ENCODE measurements around the gene EYS. TPM values are rescaled to one million over a fixed set of nuclear protein-coding genes. Genes with fewer than 3 reads are reported as not detected.

The EYS gene
- total and polyA plus RNA-seq, 2 experiments from 2014 or later: under 0.01 to 0.15 TPM

GRCh38 chr6:64729522-64729921 lies 977.5 kb downstream of the EYS start:
- no peaks in the 10 kb centered on the region for H3K9me3 ChIP-seq (ENCODE audit: low read depth)
- DNase-seq (ENCODE audit: low read depth in 1 of 2, low spot score in 1 of 2): no peak
- no peak overlapping the region for H3K4me3 ChIP-seq
- H3K27me3 ChIP-seq: no peaks in the 10 kb centered on the region
- no peaks in the 10 kb centered on the region for H3K36me3 ChIP-seq
- TF ChIP-seq CTCF (IDR thresholded peaks at IDR 0.05; ENCODE audit: low read depth, low read length): no peak
- H3K27ac ChIP-seq: no peak overlapping the region
- H3K4me1 ChIP-seq (ENCODE audit: low read depth): no peaks in the 10 kb centered on the region

- Histone ChIP-seq H3K27ac (no peak overlapping the region), H3K9me3 (ENCODE audit: low read depth) (no peaks in the 10 kb centered on the region), H3K4me1 (ENCODE audit: low read depth) (no peaks in the 10 kb centered on the region), H3K4me3 (no peak overlapping the region), H3K36me3 (no peaks in the 10 kb centered on the region), H3K27me3 (no peaks in the 10 kb centered on the region)
- no peak for DNase-seq (ENCODE audit: low read depth in 1 of 2, low spot score in 1 of 2)
- TF ChIP-seq CTCF (IDR thresholded peaks at IDR 0.05; ENCODE audit: low read depth, low read length): no peak
Observed at GRCh38 chr6:64727075-64727474, 980.0 kb downstream of the EYS start.

- no peaks in the 10 kb centered on the region for H3K4me1 ChIP-seq (ENCODE audit: low read depth)
- no peaks in the 10 kb centered on the region for H3K36me3 ChIP-seq
- H3K27ac ChIP-seq: no peak overlapping the region
- TF ChIP-seq CTCF (IDR thresholded peaks at IDR 0.05; ENCODE audit: low read depth, low read length): no peak
- H3K4me3 ChIP-seq: no peak overlapping the region
- no peak for DNase-seq (ENCODE audit: low read depth in 1 of 2, low spot score in 1 of 2)
- no peaks in the 10 kb centered on the region for H3K27me3 ChIP-seq
- H3K9me3 ChIP-seq (ENCODE audit: low read depth): no peaks in the 10 kb centered on the region
Observed at GRCh38 chr6:64724091-64724490, 982.9 kb downstream of the EYS start.

GRCh38 chr6:64723327-64724058 lies 983.5 kb downstream of the EYS start:
- Histone ChIP-seq H3K36me3 (no peaks in the 10 kb centered on the region), H3K27ac (no peak overlapping the region), H3K9me3 (ENCODE audit: low read depth) (no peaks in the 10 kb centered on the region), H3K4me1 (ENCODE audit: low read depth) (no peaks in the 10 kb centered on the region), H3K4me3 (no peak overlapping the region), H3K27me3 (no peaks in the 10 kb centered on the region)
- no peak for DNase-seq (ENCODE audit: low read depth in 1 of 2, low spot score in 1 of 2)
- no peak for TF ChIP-seq CTCF (IDR thresholded peaks at IDR 0.05; ENCODE audit: low read depth, low read length)

GRCh38 chr6:64721865-64722264 lies 985.2 kb downstream of the EYS start:
- H3K36me3 ChIP-seq: no peaks in the 10 kb centered on the region
- no peaks in the 10 kb centered on the region for H3K9me3 ChIP-seq (ENCODE audit: low read depth)
- DNase-seq (ENCODE audit: low read depth in 1 of 2, low spot score in 1 of 2): no peak
- no peak overlapping the region for H3K4me3 ChIP-seq
- no peaks in the 10 kb centered on the region for H3K27me3 ChIP-seq
- no peaks in the 10 kb centered on the region for H3K4me1 ChIP-seq (ENCODE audit: low read depth)
- no peak overlapping the region for H3K27ac ChIP-seq
- TF ChIP-seq CTCF (IDR thresholded peaks at IDR 0.05; ENCODE audit: low read depth, low read length): no peak

Data from cardiac muscle cell (in vitro differentiated cells and primary cell).